ENCODE results near the gene ZDHHC17.
"Not testable (repeated sequence)": the region's sequence is repeated elsewhere in the genome, so short reads cannot be mapped to it uniquely, and the experiment has no call there.

Gene ZDHHC17, protein sequence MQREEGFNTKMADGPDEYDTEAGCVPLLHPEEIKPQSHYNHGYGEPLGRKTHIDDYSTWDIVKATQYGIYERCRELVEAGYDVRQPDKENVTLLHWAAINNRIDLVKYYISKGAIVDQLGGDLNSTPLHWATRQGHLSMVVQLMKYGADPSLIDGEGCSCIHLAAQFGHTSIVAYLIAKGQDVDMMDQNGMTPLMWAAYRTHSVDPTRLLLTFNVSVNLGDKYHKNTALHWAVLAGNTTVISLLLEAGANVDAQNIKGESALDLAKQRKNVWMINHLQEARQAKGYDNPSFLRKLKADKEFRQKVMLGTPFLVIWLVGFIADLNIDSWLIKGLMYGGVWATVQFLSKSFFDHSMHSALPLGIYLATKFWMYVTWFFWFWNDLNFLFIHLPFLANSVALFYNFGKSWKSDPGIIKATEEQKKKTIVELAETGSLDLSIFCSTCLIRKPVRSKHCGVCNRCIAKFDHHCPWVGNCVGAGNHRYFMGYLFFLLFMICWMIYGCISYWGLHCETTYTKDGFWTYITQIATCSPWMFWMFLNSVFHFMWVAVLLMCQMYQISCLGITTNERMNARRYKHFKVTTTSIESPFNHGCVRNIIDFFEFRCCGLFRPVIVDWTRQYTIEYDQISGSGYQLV

DNA sequence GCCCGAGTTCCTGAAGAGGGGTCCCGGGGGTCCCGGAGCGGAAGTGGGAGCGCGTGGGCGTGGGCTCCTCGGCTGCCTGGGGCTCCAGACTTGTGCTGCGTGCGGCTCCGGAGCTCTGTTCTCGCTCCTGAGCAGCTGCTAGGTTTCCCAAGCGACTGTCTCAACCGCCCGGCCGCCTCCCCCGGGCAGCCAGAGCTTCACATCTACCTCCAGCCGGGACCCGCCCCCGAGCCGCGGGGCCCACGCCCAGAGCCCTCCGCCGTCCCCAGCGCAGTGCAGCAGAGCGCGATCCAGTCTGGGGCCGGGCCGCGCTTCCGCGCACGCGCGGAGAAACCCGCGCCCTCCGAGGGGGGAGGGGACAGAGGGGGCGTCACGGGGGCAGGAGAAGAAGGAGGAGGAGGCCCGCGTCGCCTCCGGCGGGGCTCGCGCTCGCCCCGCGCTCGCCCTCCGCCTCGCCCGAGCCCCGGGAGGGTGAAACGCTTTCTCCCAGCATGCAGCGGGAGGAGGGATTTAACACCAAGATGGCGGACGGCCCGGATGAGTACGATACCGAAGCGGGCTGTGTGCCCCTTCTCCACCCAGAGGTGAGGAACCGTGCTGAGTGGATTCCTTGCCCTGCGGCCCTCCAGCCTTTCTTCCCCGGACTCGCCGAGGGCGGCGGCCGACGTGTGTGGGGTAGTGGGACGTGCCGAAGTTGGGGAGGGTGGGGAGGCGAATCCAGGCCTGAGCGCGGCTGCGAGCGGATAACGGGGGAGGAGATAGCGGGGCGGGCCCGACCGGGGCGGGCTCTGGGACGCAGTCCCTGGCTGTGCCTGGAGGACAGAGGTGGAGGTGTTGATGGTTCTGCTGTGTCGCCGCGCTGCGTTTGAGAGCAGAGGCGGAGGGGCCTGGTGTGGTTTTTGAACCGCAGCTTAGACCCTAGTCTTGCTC, at the start of gene ZDHHC17:
ZDHHC17 (plus strand) TSS at position 370 of the 930 bp plus-strand sequence; CDS start at position 492, 122 bp downstream.
- peak; percentile 85 to 95 for DNase-seq

DNA sequence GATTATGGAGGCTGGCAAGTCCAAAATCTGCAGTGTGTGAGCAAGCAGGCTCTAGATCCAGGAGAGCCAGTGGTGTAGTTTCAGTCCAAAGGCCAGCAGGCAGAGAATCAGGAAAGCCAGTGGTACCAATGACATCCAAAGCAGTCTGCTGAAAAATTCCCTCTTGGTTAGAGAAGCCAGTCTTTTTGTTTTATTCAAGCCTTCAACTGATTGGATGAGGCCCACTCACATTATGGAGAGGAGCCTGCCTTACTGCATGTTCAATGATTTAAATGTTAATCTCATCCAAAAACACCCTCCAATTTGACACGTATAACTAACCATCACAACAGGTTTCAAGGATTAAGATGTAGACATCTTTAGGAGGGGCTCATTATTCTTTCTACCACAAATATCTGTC, 49.5 kb upstream of the ZDHHC17 start:
- DNase-seq, result no peak

DNA sequence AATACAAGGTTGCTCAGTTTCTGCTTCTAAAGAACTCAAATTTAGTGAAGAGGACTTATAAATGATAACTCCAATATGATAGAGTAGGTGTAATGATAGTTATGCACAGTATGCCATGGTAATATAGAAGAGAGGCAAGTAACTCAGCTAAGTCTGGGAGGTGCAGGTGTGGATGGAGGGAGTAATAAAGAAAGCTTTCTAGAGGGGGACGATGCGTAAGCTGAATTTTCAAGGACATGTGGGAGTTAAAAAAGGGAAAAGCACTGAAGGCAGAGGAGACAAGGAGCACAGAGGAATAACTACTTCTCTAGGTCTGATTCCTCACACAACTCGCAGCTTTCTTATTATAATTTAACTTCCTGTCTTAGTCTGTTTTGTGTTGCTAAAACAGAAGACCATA, 49.1 kb upstream of the ZDHHC17 start:
- DNase-seq, result no peak

DNA sequence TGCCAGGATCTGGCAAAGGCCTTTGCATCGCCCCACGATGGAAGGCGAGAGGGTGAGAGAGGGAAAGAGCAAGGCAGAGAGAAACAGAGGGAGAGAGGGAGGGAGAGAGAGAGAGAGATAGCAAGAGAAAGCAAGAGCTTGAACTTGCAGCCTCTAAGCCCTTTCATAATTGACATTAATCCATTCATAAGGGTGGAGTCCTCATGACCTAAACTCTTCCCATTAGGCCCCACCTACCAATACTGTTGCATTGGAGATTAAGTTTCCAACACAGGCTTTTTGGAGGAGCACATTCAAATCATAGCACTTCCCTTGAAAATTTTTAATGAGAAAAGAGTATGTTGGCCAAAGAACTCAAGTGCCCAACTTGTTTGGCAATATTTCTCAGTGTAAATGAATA, 48.6 kb upstream of the ZDHHC17 start:
- DNase-seq, result no peak

DNA sequence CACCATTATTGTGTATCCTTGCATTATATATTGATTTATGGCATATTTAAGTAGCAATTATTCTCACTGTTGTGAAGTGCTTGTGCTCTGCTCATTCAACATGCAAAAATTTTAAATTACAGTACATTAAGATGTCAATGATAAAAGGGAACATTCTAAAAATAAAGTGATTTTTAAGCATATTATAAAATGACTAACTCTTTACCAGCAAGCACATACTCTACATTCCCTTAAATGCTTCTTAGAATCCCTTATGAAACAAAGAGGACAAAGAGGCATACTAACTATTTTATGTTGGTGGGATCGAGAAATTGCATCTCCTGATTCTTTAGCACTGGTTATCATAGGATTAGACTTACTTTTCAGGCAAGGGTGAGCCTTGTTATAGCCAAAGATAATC, 46.6 kb upstream of the ZDHHC17 start:
- no peak for DNase-seq

DNA sequence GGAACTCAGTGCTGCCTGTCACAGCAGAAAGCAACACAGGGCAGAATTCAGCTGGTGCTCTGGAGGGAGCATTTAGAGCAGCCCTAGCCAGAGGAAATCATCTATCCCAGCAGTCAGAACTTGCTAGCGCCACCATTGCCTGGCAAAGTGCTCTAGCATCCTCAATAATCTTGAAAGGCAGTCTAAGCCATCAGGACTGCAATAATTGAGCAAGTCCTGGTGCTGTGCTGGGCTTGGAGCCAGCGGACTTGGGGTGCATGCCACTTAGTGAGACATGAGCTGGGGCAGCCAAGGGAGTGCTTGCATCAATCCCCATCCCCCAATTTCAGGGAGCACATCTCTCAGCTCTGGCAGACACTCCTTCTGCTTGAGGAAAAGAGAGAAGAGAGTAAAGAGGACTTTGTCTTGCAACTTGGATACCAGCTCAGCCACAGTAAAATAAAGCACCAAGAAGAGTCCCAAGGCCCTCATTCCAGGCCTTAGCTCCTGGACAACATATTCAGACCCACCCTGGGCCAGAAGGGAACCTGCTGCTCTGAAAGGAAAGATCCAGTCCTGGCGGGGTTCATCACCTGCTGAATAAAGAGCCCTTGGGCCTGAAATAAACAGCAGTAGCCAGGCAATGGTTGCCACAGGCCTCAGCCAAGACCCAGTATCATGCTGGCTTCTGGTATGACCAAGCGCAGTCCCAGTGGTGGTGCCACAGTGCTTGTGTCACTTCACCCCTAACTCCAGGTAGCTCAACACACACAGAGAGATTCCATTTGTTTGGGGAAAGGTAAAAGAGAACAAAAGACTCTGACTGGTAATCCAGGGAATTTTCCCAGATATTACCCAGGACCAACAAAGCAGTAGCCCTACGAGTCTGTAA, 44.5 kb upstream of the ZDHHC17 start:
- DNase-seq, result no peak

DNA sequence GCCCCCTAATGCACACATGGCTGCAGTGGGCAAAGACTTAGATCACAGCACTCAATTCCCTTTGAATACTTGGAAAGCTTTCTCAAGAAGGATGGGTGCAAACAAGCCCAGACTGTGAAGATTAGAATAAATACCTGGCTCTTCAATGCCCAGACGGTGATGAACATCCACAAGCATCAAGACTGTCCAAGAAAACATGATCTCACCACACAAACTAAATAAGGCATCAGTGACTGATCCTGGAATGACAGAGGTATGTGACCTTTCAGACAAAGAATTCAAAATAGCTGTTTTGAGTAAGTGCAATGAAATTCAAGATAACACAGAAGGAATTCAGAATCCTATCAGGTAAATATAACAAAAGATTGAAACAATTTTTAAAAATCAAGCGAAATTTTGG, 43.8 kb upstream of the ZDHHC17 start:
- DNase-seq, result no peak

DNA sequence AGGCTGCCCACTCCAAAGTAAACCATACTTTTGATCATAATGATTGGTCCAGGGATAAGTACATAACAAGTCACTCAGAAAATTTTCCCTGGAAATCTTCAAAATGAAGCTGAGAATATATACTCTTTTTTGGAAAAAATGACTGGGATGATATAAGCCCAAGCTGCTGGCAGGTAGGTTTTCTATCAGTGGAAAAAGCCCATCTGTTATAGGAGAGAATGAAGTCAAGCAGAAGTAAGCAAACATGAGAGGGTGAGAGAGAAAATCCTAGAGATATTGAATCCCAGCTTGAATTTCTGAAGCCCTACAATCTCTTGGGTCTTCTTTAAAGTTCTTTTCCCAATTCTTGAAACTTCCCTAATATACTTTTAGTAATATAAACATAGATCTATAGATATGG, 37.3 kb upstream of the ZDHHC17 start:
- no peak for DNase-seq

DNA sequence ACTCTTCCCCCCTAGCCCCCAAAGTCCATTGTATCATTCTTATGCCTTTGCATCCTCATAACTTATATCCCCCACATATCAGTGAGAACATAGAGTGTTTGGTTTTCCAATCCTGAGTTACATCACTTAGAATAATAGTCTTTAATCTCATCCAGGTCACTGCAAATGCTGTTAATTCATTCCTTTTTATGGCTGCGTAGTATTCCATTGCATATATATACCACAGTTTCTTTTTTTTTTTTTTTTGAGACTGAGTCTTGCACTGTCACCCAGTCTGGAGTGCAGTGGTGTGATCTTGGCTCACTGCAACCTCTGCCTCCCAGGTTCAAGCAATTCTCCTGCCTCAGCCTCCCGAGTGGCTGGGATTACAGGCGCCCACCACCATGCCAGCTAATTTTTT, 31.7 kb upstream of the ZDHHC17 start:
- not testable (repeated sequence) for DNase-seq

DNA sequence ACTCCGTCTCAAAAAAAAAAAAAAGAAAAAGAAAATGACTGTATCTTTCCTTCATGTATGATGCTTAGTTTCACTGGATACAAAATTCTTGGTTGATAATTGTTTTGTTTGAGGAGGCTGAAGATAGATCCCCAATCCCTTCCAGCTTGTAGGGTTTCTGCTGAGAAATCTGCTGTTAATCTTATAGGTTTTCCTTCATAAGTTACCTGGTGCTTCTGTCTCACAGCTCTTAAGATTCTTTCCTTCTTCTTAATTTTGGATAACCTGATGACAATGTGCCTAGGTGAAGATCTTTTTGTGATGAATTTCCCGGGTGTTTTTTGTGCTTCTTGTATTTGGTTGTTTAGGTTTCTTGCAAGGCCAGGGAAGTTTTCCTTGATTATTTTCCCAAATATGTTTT, 26.2 kb upstream of the ZDHHC17 start:
- not testable (repeated sequence) for DNase-seq

DNA sequence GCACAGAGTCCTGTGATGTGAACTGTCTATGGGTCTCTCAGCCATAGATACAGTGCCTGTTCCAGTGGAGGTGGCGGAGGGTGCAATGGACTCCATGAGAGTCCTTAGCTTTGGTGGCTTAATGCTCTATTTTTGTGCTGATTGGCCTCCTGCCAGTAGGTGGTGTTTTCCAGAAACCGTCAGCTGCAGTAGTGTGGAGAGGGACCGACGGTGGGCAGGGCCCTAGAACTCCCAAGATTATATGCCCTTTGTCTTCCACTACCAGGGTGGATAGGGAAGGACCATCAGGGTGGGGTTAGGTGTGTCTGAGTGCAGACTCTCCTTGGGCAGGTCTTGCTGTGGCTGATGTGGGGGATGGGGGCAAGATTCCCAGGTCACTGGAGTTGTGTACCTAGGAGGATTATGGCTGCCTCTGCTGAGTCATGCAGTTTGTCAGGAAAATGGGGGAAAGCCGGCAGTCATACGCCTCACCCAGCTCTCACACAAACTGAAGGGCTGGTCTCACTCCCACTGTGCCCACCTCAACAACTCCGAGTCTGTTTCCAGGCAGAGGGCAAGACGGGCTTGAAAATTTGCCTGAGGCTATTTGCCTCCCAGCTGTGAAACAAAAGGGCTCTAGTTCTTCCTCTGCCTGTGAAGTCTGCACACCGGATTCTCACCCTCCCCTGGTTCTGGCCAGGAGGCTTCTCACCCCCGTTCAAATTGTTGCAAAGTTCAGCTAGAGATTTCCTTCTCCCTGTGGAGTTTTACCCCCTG, 24.9 kb upstream of the ZDHHC17 start:
- DNase-seq, result no peak

DNA sequence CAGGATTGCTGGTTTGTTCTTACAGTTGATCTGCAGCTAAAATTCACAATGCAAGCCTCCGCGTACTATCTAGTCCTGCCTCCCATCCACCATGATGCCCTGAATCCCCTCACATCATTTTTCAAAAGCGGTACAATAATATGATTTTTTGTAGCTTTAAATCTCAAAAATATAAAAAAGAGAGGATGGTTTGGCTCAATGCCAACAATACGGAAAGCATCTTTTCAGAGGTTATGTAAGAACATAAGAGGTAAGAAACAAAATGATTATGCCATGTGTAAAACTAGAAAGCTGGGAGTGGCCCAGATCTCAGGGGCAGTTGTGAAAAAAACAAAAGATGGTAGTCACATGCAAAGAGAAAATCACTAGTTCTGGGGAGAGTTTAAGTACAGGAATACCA, 24.0 kb upstream of the ZDHHC17 start:
- no peak for DNase-seq

DNA sequence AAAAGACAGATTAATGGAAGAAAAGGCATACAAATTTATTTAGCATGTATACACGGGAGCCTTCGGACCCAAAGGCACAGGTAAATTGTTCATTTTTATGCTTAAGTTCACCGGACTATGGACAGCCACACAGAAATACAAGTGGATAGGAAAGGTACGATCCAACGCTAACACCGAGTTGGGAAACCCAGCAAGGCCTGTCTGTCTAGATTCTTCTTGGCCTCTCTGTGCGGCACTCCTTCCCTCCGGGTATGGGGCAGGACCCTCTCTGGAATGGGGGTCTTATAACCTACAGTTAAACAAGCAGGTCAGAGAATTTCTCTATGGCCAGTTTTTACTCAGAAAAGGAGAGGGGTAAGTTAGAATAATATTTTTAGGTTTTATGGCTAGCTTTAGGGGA, 23.4 kb upstream of the ZDHHC17 start:
- no peak for DNase-seq

DNA sequence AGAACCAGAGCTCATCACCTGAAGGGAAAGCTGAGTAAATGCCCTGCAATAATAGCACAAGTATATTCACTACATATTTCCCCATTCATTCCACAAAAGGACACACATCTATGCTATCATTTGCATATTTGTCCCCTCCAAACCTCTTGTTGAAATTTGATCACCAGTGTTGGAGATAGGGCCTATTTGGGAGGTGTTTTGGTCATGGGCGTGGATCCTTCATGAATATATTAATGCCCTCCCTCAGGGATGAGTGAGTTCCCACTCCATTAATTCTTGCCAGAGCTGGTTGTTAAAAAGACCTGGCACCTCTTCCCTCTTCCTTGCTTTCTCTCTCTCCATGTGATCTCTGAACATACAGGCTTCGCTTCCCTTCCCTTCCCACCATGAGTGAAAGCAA, 18.6 kb upstream of the ZDHHC17 start:
- DNase-seq, result no peak

DNA sequence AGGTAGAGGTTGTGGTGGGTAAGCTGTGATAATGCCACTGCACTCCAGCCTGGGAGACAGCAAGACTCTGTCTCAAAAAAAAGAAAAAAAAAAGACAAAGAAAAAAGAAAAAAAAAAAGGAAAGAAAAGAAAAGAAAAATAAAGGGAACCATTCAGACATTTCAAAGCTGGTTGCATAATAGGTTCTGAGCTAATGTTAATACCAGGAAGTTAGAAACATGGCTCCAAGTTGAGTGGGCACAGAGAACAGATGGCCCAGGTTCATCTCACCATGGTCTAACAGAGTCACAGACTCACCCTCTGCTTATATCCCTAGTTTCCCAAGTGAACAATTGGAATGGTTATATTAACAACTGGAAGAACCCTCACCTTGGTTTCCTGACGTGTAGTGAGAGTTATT, 17.4 kb upstream of the ZDHHC17 start:
- no peak for DNase-seq

DNA sequence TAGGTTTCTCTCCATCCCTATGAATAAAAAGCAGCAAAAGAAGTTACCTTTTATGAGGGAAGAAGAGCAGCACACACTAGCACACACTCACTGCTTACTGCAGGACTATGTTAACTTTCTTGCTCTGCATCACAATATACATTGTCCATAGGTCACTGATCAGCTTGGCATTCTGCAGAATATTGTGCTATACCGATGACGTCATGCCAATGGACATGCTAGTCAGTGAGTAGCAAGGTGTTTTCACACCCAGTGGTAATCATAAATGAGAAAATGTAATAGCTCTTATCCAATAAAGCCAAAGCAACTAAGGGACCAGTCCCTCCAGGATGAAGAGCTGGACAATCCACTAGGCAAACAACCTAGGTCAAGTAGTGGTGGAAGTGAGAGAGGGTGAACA, 16.7 kb upstream of the ZDHHC17 start:
- no peak for DNase-seq

DNA sequence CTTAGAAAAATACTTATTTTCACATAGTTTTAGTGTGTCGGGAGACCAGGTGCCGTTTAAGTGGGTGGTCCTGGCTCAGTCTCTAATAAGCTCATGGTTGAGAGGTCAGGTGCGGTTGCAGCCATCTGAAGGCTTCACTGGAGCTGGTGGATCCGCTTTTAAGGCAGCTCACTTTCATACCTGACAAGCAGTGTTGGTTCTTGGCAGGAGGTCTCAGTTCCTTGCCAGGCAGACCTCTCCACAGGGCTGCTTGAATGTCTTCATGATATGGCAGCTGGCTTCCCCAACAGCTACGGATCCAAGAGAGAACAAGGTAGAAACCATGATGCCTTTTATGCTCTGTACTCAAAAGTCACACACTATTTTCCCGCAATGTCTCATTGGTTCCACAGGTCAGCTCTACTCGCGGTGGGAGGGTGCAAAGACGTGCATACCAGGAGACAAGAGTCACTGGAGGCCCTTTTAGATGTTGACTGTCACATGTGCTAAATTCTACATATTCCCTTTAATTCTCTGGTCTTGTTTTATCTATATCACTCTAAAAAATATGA, 8.0 kb upstream of the ZDHHC17 start:
- DNase-seq, result no peak

DNA sequence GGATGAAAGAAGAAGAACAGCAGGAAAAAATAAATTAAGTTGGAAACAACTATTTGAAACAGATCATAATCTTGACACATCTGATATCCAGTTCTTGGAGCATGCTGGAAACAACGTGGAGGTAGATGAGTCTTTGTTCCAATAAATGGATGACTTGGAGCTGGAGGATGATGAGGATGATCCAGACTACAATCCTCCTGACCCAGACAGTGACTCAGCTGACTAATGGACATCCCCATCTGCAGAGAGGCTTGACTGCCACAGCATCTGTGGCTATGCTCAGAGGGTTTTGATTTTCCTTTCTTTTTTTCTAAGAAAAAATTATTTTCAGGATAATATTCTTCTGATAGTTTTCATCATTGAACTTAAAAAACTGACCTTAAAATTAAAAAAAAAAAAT, 6.2 kb upstream of the ZDHHC17 start:
- no peak for DNase-seq

DNA sequence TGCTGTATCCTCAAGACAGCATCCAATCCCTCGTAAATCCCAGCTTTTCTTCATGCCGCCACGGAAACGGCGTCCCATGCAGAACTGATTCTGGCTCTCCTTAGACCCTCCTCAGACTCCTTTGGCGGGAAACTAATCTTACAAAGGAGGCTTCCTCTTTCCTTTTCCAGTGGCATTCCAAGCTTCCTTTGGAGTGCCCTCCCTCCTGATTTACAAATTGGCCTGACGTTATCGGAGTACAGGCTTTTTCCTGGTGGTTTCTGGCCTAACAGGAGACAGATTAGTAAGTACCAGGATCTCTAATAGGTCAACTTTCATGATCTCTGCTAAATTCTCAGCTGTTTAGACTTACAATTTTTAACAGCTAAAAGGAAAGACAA, 1.3 kb upstream of the ZDHHC17 start:
- DNase-seq, result no peak

DNA sequence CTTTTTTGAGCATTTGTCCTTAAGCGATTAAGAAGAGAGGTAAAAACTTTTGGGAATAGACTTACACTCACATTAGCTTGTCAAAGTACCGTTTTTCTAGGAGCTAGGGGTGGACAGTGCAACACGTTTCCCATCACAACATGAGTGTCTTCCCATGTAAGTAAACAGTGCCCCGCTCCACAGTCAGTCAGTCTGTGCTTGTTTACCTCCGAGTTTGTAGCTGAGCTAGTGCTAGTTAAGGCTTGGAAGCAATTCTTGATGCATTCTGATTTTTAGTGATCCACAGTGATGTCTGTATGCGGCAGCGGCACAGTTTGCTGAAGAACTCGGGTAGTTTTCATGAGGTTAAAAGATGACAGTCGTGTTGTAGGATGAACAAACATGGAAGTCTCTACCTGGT, 941 bp downstream of the ZDHHC17 start:
- no peak for DNase-seq

DNA sequence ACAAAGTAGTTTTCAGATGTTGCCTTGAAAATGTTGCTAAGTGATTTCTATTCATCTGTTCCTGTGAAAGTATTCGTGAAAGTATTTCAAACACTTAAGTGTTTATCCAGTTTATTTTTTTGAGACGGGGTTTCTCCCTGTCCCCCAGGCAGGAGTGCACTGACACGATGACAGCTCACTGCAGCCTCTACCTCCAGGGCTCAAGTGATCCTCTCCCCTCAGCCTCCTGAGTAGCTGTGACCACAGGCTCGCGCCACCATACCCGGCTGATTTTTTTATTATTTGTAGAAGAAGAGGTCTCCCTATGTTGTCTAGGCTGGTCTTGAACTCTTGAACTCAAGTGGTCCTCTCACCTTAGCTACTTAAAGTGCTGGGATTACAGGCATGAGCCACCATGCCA, 1.7 kb downstream of the ZDHHC17 start:
- DNase-seq, result no peak

DNA sequence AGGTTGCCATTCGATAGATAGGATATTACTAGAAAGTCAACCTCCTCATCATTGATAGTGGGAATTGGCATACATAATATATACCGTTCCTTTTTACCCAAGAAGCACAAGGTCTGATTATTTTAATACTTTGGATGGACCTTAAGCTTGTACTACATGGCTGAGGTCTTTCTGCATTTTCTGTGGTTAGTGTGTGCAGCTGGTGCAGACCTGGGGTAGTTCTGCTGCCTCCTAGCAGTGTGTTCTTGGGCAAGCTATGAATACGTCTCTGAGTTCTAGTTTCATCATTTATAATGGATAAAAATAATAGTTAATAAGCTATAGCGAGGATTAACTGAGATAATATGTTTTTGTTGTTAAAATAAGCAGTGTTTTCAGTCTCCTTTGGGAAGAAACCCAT, 2.2 kb downstream of the ZDHHC17 start:
- no peak for DNase-seq

Measured in NCI-H446 (cell line).